HG03175 (cell line): ENCODE measurements around the gene INO80B.
"Not testable (repeated sequence)": the region's sequence is repeated elsewhere in the genome, so short reads cannot be mapped to it uniquely, and the experiment has no call there.

Experiments
- ATAC-seq: cut with Tn5 transposase; IDR thresholded peaks from one replicate; pipeline ENCODE4 v1.9.1; 2021; ENCODE audit warnings: mild to moderate bottlenecking, moderate library complexity; ENCODE audit not compliant: unreplicated experiment

INO80B gene

GRCh38 chr2:74447230-74447999 is 7.5 kb upstream of the INO80B start:
- no peak for ATAC-seq

GRCh38 chr2:74448771-74449170 is 6.1 kb upstream of the INO80B start:
- ATAC-seq = no peak

GRCh38 chr2:74450570-74451190 is 4.2 kb upstream of the INO80B start:
- no peak for ATAC-seq

- no peak for ATAC-seq
Measured at GRCh38 chr2:74457129-74457548, 2.3 kb downstream of the INO80B start.

GRCh38 chr2:74457549-74458131 is 2.8 kb downstream of the INO80B start:
- ATAC-seq = peak; percentile 27

- peak; percentile 85 for ATAC-seq
Measured at GRCh38 chr2:74458132-74458937, 3.4 kb downstream of the INO80B start, which contains the start of gene WBP1. Gene WBP1, plus strand, starts transcription at chr2:74458438. Its CDS starts 165 bp downstream, at chr2:74458603.

- no peak for ATAC-seq
Measured at GRCh38 chr2:74458938-74459363, 4.1 kb downstream of the INO80B start.

GRCh38 chr2:74459503-74460118 is 4.7 kb downstream of the INO80B start:
- not testable (repeated sequence) for ATAC-seq

GRCh38 chr2:74460187-74460586 is 5.3 kb downstream of the INO80B start:
- ATAC-seq = not testable (repeated sequence)

- ATAC-seq = no peak
Measured at GRCh38 chr2:74461187-74462053, 6.5 kb downstream of the INO80B start.

GRCh38 chr2:74462054-74462785 is 7.3 kb downstream of the INO80B start:
- no peak for ATAC-seq

GRCh38 chr2:74462786-74463105 is 7.9 kb downstream of the INO80B start:
- ATAC-seq = no peak

- ATAC-seq = no peak
Measured at GRCh38 chr2:74464406-74464805, 9.5 kb downstream of the INO80B start.

- ATAC-seq = not testable (repeated sequence)
Measured at GRCh38 chr2:74470742-74471141, 15.9 kb downstream of the INO80B start.

GRCh38 chr2:74471332-74472065 is 16.6 kb downstream of the INO80B start:
- no peak for ATAC-seq

- peak; percentile 85 for ATAC-seq
Measured at GRCh38 chr2:74472086-74472944, 17.4 kb downstream of the INO80B start, which contains the start of gene MRPL53. Gene MRPL53, minus strand, starts transcription at chr2:74472680. Its CDS starts 20 bp downstream, at chr2:74472660.

GRCh38 chr2:74472945-74473258 is 18.0 kb downstream of the INO80B start:
- ATAC-seq = no peak

GRCh38 chr2:74474481-74474880 is 19.6 kb downstream of the INO80B start:
- ATAC-seq = no peak
